ENCODE measurements around the gene RABL3. TPM values are rescaled to one million over a fixed set of nuclear protein-coding genes. Genes with fewer than 3 reads are reported as not detected.

The RABL3 gene
- total RNA-seq, 1 donor from 2014 or later = 25.0 TPM

DNA sequence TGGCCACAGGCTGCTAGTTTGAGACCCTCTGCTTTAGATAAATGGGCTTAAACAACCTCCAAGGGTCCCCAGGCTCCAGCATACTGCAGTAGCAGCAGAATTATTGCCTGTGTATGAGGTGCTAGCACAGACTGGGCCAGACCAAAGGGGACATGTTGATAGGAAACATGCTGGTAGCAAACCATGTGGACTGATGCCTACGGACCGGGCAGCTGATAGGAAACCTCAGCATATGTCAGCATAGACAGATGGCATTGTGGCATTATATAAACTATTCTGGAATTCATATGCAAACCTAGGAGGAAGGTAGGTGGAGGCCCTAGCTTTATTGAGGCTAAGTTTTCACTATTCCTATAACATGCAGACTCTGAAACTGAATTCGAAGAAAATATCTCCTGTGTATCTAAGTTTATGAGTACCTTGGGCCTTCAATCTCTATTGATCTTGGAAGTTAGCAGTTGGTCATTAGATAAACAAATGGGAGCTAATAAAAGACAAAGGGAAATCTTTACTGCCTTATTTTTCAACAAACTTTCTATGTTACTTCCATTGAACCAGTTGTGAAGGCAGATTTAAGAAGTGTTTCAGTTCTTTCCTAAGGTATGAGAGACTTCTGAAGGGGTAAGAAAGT lies 58.5 kb downstream of the RABL3 start:
- Histone ChIP-seq H3K9me3 (ENCODE audit: low read depth) (no peaks in the 10 kb centered on the region), H3K36me3 (no peaks in the 10 kb centered on the region), H3K79me2 (ENCODE audit: low read depth) (no peaks in the 10 kb centered on the region), H3K4me1 (peaks cover 27% of the 10 kb centered on the region), H3K9ac (no peak overlapping the region), H4K20me1 (ENCODE audit: low read depth) (no peaks in the 10 kb centered on the region), H3F3A (ENCODE audit: low read depth) (peaks cover 2% of the 10 kb centered on the region), H3K4me2 (no peak overlapping the region), H3K4me3 (no peak overlapping the region), H3K27me3 (no peaks in the 10 kb centered on the region), H2AFZ (replicated peaks) (no peak overlapping the region), H3K27ac (no peak overlapping the region)
- H3K27ac Mint-ChIP-seq = no peak overlapping the region
- H3K4me3 Mint-ChIP-seq = no peak overlapping the region
- no peak for TF ChIP-seq EZH2 (IDR thresholded peaks at IDR 0.05)
- no peak for TF ChIP-seq EZH2phosphoT487 (IDR thresholded peaks at IDR 0.05)
- TF ChIP-seq, protein P1, sequence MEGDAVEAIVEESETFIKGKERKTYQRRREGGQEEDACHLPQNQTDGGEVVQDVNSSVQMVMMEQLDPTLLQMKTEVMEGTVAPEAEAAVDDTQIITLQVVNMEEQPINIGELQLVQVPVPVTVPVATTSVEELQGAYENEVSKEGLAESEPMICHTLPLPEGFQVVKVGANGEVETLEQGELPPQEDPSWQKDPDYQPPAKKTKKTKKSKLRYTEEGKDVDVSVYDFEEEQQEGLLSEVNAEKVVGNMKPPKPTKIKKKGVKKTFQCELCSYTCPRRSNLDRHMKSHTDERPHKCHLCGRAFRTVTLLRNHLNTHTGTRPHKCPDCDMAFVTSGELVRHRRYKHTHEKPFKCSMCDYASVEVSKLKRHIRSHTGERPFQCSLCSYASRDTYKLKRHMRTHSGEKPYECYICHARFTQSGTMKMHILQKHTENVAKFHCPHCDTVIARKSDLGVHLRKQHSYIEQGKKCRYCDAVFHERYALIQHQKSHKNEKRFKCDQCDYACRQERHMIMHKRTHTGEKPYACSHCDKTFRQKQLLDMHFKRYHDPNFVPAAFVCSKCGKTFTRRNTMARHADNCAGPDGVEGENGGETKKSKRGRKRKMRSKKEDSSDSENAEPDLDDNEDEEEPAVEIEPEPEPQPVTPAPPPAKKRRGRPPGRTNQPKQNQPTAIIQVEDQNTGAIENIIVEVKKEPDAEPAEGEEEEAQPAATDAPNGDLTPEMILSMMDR (IDR thresholded peaks at IDR 0.05) = no peak
- no peaks in the 10 kb centered on the region for H3K9me3 Mint-ChIP-seq
- no peak for DNase-seq (ENCODE audit: low spot score)
- no peaks in the 10 kb centered on the region for H3K36me3 Mint-ChIP-seq
- peaks cover 37% of the 10 kb centered on the region for H3K4me1 Mint-ChIP-seq
- peaks cover 5% of the 10 kb centered on the region for H3K27me3 Mint-ChIP-seq (ENCODE audit: insufficient read depth, low read depth)

DNA sequence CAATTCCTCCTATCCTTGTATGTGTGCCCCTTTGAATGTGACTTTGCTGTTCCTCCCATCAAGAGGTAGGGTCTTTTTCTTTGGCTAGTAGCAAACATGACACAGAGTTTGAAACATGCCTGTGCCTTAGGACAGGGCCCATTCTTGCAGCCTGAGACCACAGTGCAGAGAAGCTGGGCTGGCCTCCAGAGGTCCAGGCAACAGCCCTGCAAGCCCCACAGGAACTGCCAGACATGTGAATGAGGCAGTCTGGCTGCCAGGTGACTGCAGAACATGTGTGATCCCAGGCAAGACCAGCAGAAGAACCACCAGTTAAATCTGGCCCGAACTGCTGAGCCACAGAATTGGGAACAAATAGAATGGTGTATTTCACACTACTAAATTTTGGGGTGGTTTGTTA lies 59.1 kb downstream of the RABL3 start:
- no peak overlapping the region for H3K4me2 ChIP-seq
- peak overlapping the region; percentile 59 for H3K27ac Mint-ChIP-seq
- no peaks in the 10 kb centered on the region for H4K20me1 ChIP-seq (ENCODE audit: low read depth)
- H3K4me1 Mint-ChIP-seq = peaks cover 43% of the 10 kb centered on the region
- peaks cover 5% of the 10 kb centered on the region for H3K27me3 Mint-ChIP-seq (ENCODE audit: insufficient read depth, low read depth)
- H3F3A ChIP-seq (ENCODE audit: low read depth) = peaks cover 8% of the 10 kb centered on the region
- H3K9ac ChIP-seq = no peak overlapping the region
- H2AFZ ChIP-seq (replicated peaks) = no peak overlapping the region
- no peak for TF ChIP-seq EZH2phosphoT487 (IDR thresholded peaks at IDR 0.05)
- TF ChIP-seq, protein P1 (IDR thresholded peaks at IDR 0.05) = no peak
- no peak for TF ChIP-seq EZH2 (IDR thresholded peaks at IDR 0.05)
- no peaks in the 10 kb centered on the region for H3K36me3 ChIP-seq
- peaks cover 33% of the 10 kb centered on the region for H3K4me1 ChIP-seq
- H3K9me3 ChIP-seq (ENCODE audit: low read depth) = no peaks in the 10 kb centered on the region
- no peak overlapping the region for H3K4me3 ChIP-seq
- H3K4me3 Mint-ChIP-seq = no peak overlapping the region
- H3K27ac ChIP-seq = no peak overlapping the region
- H3K9me3 Mint-ChIP-seq = no peaks in the 10 kb centered on the region
- no peak for DNase-seq (ENCODE audit: low spot score)
- no peaks in the 10 kb centered on the region for H3K79me2 ChIP-seq (ENCODE audit: low read depth)
- no peaks in the 10 kb centered on the region for H3K36me3 Mint-ChIP-seq
- no peaks in the 10 kb centered on the region for H3K27me3 ChIP-seq

DNA sequence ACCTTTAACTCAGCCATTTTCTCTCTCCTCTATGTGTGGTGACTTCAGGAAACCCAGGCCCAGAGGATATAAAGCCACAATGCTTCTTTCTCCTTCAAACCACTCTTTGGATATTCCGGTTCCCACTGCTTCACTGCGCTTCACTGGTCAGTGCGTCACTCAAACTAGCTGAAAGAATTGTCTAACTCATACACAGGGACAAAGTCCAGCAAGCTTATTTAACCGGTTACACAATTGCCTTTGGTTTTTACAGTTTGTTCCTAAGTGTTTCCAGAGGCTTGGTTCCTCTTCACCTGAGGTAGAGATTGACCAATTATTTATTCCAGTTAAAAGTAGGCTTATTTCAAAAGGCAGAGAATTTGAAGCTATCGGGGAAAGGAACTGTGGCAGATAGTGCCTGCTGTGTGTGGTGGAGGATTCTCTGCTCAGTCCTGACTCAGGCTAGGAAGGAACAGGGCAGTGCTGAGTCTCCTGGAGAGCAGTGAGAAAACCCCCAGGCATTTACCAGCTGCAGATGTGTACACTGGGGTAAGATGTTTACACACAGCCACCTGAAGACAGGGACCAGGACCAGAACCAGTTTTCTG lies 60.1 kb downstream of the RABL3 start, which contains the start of gene HGD:
TSS of gene HGD (minus strand) at position 145 of the 587 bp plus-strand sequence. CDS start at position 17, 128 bp downstream.
- no peak within 1 kb of the TSS for H3K4me3 Mint-ChIP-seq
- peaks cover 7% of the 10 kb centered on the region for H3K27me3 Mint-ChIP-seq (ENCODE audit: insufficient read depth, low read depth)
- Histone ChIP-seq H3K79me2 (ENCODE audit: low read depth) (no peaks in the 10 kb centered on the region), H4K20me1 (ENCODE audit: low read depth) (no peaks in the 10 kb centered on the region), H3K9me3 (ENCODE audit: low read depth) (no peaks in the 10 kb centered on the region), H3K4me1 (peaks cover 37% of the 10 kb centered on the region), H3K36me3 (no peaks in the 10 kb centered on the region), H3K4me2 (no peak within 1 kb of the TSS), H2AFZ (replicated peaks) (peak within 1 kb of the TSS; percentile 26), H3K27me3 (no peaks in the 10 kb centered on the region), H3K4me3 (no peak within 1 kb of the TSS), H3K9ac (no peak within 1 kb of the TSS), H3F3A (ENCODE audit: low read depth) (peaks cover 15% of the 10 kb centered on the region), H3K27ac (no peak within 1 kb of the TSS)
- H3K36me3 Mint-ChIP-seq = no peaks in the 10 kb centered on the region
- peak within 1 kb of the TSS; percentile 90 for H3K27ac Mint-ChIP-seq
- TF ChIP-seq, protein P1 (IDR thresholded peaks at IDR 0.05) = no peak
- TF ChIP-seq EZH2phosphoT487 (IDR thresholded peaks at IDR 0.05) (no peak), EZH2 (IDR thresholded peaks at IDR 0.05) (no peak)
- DNase-seq (ENCODE audit: low spot score) = no peak
- H3K4me1 Mint-ChIP-seq = peaks cover 50% of the 10 kb centered on the region
- H3K9me3 Mint-ChIP-seq = no peaks in the 10 kb centered on the region

Measured in neural progenitor cell (in vitro differentiated cells).